CD4-positive, alpha-beta T cell treated with Interleukin-15 for 4 hours (primary cell): ENCODE measurements around the gene INF2.
A peak's percentile ranks its signal among the peaks of the same experiment; 100 is the strongest.

Experiments used
- DNase-seq: peaks from one replicate; pipeline ENCODE4 v3.0.0-alpha.2; 2020; ENCODE audit warnings: low spot score

Gene INF2

GRCh38 chr14:104702673-104703072 lies 13.3 kb downstream of the INF2 start:
- DNase-seq: no peak

GRCh38 chr14:104703269-104703668 lies 13.9 kb downstream of the INF2 start:
- no peak for DNase-seq

- no peak for DNase-seq
Measured at GRCh38 chr14:104704252-104704651, 14.8 kb downstream of the INF2 start.

- DNase-seq: no peak
Measured at GRCh38 chr14:104705340-104706047, 16.1 kb downstream of the INF2 start.

- DNase-seq: no peak
Measured at GRCh38 chr14:104706733-104707607, 17.6 kb downstream of the INF2 start.

- no peak for DNase-seq
Measured at GRCh38 chr14:104707608-104708595, 18.5 kb downstream of the INF2 start.

- DNase-seq: peak; percentile 75
Measured at GRCh38 chr14:104708606-104709268, 19.3 kb downstream of the INF2 start.

- no peak for DNase-seq
Measured at GRCh38 chr14:104709387-104710039, 20.1 kb downstream of the INF2 start.

- DNase-seq: no peak
Measured at GRCh38 chr14:104710071-104710735, 20.8 kb downstream of the INF2 start.

GRCh38 chr14:104712881-104713734 lies 23.7 kb downstream of the INF2 start:
- no peak for DNase-seq

GRCh38 chr14:104714066-104714465 lies 24.6 kb downstream of the INF2 start:
- no peak for DNase-seq

- DNase-seq: no peak
Measured at GRCh38 chr14:104714681-104715080, 25.3 kb downstream of the INF2 start.

GRCh38 chr14:104715416-104715815 lies 26.0 kb downstream of the INF2 start:
- no peak for DNase-seq

GRCh38 chr14:104715871-104716270 lies 26.5 kb downstream of the INF2 start:
- no peak for DNase-seq

GRCh38 chr14:104717137-104717536 lies 27.7 kb downstream of the INF2 start:
- no peak for DNase-seq

- DNase-seq: no peak
Measured at GRCh38 chr14:104717646-104718045, 28.2 kb downstream of the INF2 start.

GRCh38 chr14:104718147-104718546 lies 28.7 kb downstream of the INF2 start:
- DNase-seq: no peak

GRCh38 chr14:104718871-104719270 lies 29.5 kb downstream of the INF2 start:
- DNase-seq: no peak

GRCh38 chr14:104719343-104719742 lies 29.9 kb downstream of the INF2 start:
- no peak for DNase-seq
